Stimulated activated CD8-positive, alpha-beta memory T cell treated with anti-CD3 and anti-CD28 coated beads, Interleukin-7, amount 100 ng/mL, for 48 hours (primary cell): Measurements from ENCODE around the gene HHIPL1.

Source experiments
- DNase-seq, 2 donors: peaks; one replicate each; pipeline ENCODE4 v3.0.0-alpha.2; 2020; ENCODE audit warnings: low read depth in 1 of 2; ENCODE audit errors: extremely low read depth in 1 of 2

Gene HHIPL1

DNA sequence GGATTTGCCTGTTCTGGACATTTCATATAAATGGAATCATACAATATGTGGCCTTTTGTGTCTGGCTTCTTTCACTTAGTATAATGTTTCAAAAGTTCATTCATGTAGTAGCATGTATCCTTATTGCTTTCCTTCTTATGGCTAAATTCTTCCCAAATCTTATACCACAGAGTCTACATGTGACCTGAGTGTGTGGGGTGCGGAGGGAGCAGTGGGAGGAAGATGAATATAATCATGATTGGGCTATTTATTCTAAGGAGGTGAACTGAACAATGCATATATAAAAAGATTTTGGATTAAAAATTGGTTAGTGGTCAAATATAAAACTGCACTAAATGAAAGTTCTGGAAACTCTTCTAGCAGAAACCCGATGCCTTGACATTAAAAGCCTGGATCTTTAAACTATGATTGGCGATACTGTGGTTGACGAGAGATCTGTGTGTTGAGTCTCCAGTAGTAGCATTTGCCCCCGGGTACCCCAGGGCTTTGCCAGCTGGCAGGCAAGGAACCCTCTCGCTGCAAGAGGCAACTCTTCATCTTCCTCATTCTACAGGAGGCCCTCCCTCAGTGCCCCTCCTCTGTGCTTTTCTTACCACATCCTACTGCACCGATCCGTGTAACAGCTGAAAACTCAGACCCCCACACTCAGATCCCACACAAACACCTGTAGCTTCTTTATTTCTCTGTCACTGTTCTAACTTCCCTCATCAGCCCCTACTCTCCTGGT is 41.8 kb downstream of the HHIPL1 start:
- DNase-seq: no peak

DNA sequence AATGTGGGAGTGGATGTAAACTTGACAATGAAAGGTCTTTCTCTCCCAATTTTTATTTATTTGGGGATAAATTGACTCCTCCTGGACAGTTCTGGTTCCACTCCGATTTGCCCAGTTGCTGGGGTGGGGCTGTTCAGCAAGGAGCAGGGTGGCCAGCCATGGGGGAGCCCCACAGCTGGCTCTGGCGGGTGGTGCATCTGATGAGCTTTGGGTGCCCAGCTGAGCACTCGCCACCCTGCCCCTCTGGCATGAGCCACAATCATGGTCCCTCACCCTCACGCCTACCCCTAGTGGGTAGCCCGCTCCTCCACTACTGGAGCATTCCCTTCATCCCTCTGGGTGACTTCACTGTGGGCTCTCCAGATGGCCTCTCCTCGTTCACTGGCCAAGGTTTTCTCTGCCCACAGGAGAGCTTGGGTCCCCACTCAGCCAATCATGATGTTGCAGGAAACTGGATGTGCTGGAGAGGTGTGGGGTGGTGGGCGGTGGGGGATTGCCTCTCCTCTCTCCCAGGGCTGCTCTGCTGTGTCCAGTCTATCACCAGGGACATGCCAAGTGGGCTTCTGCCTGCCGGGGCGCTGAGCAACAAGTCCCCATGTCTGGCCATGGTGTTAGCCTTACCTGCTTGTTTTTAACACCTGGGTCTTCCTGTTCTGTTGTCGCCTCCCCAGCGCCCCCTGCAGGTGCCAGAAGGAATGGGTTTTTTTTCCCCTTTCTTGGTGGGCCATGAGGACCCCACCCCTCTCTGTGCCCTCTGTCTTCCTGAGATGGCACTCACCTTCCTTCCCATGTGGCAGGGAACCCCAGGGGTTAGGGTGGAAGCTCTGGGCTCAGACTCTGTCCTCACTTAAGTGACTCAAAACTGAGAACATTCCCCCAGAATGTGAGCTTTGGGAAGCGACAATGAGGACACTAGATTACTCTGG is 42.6 kb downstream of the HHIPL1 start:
- DNase-seq: no peak

DNA sequence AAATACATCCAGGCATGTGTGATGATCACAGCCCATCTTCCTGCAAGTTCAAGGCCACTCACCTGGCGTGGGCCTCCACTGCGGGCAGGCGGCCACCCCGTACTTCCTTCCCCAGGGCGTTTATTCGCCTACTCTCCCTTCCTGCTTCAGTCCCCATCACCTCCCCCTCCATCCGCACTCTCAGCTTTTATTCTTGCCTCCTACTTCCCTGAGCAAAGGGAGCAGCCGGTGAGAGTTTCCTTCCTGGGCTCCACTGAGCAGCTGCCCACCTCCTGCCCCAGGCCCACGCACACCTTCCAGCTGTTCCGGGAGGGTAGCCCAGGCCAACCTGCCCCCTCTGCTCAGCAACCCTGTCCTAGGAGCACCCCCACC is 43.3 kb downstream of the HHIPL1 start:
- DNase-seq: no peak

DNA sequence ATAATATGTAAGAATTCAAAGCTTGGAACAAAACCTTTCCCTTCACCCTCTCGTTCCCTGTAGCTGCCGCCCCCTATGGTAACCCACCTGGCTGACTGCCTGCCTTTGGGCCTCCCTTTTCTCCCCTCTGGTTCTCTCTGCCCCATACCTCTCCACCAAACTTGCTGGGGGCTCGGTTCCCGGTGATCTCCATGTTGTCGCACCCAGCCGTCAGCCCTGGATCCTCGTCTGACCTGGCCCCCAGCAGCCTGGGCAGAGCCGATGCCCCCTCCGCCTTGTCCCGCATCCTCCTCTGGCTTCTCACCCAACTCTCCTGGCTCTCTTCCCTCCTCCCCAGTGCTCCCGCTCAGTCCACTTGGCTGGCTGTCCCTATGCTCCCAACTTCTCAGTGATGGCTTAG is 43.7 kb downstream of the HHIPL1 start:
- DNase-seq: no peak

DNA sequence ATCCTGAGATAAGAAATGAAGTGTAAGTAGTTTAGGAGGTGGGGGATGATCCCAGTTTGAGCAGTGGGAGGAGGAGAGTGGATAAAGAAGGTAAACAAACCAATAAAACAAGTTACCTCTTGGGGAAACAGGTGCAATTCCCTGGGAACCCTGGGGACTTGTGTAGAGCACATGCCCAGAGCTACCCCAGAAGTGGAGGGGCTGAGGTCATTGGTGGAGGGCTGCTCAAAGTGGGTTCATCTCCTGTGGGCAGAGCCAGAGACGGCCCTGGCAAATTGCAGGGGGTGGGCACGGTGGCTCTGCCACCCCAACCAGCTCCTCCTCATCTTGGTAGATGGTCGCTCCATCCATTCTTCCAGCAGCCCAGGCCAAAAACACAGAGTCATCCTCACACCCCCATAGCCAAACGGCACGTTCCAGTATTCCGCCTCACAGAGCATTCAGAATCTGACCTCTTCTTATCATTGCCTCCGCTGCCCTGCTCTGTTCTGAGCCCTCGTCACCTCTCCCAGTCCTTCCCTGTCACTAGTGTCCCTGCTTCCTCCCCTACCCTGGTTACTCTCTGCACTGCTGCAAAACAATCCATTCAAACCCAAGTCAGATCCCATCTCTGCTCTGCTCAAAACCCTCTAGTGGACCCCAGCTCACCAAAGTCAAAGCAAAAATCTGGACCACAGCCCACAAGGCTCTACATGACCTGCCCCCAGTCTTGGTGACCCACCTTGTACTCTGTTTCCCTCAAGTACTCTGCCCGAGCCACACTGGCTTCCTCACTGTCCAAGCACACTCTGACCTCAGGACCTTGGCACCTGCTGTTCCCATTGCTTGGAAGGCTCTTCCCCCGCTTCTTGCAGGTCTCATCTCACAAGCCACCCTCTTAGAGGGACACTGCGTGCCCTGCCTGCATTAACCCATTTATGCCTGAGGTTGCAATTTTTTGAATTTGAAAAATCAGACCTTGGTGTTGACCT is 44.6 kb downstream of the HHIPL1 start:
- no peak for DNase-seq

DNA sequence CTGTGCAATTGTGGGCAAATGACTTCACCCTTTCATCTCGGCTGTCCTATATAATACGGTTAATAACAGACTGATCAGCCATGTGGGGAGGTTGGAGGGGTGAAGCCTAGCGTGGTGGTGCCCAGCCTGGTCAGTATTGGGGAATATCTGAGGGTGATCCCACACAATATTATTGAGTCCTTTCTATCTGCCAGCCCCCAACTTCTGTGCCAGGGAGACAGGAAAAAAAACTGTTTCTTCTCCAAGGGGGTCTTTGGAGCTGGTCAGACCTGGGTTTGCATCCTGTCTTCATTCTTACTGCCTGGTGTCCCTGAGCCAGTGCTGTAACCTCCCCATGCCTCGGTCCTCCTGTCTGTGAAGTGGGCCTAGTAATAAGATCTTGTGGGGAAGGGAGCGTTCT is 45.7 kb downstream of the HHIPL1 start:
- DNase-seq: no peak

DNA sequence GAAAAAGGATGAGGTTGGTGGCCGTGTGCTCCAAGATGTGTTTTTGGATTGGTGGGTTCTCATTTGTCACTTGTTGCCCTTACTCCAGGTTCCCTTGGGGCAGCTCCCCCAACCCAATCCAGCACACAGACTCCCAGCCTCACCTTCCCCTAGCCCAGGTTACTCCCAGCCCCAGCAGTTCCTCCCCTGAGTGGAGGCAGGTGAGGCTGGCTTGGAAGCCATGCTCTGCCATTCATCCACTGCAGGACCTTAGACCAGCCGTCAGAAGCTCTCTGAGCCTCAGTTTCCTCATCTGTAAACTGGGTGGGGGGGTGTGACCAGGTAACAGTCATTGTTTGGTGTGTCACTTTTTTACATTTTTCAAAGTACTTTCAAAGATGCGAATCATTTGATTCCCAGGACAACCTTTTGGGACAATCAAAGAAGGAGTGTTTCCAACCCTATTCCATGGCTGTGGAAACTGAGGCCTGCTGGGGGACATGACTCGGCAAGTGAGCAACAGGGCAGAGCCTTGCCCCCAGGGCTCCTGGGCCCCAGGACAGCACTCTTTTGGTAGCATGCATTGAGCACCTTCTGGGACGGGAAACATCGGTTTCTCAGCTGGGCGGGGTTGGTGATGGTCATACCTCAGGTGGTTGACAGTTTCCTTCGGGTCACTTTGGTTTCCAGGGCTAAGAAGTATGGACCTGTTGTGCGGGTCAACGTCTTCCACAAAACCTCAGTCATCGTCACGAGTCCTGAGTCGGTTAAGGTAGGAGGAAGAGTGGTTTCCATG is 46.4 kb downstream of the HHIPL1 start:
- no peak for DNase-seq

DNA sequence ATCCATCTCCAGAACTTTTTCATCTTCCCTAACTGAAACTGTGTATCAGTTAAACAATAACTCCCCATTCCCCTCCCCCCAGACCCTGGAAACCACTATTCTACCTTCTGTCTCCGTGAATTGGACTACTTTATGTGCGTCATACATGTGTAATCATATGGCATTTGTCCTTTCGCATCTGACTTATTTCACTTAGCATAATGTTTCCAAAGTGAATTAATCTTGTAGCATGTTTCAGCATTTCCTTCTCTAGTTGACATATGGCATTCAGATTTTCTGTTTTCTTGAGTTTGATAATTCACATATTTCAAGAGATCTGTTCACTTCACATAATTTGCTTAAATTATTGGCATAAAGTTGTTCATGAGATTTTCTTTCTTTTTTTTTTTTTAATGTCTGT is 49.0 kb downstream of the HHIPL1 start:
- no peak for DNase-seq

DNA sequence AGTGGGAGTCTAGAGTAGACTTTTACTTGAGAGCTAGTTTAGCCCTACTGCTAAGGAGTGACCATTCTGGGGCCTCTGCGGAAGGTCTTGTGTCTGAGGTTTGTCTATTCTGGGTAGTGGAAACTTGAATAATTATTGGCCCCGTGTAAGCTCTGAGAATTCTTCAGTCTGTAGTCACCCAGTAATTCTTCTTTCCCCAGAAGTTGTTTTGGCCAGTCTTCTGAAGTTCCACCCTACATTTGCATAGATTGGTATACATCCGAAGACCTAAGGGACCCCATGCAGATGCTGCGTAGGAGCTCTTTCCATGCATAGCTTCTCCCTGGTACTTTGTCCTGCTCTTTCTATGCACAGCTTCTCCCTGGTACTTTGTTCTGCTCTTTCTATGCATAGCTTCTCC is 52.0 kb downstream of the HHIPL1 start:
- DNase-seq: no peak

DNA sequence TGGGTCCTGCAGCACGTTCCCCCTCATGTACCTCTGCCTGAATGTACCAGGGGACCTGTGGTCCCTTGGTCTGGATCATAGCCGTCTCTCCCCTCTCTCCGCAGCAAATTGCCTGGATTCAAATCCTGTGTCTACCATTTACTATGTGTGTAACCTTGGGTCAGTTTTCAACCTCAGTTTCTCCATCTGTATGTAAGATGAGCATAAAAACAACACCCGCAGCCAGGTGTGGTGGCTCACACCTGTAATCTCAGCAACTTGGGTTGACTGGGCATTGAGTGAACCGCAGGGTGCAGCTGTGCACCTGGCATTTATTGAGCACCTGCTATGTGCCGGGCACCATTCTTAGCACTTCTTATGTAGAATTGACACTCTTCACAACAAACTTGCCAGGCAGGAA is 53.3 kb downstream of the HHIPL1 start:
- no peak for DNase-seq

DNA sequence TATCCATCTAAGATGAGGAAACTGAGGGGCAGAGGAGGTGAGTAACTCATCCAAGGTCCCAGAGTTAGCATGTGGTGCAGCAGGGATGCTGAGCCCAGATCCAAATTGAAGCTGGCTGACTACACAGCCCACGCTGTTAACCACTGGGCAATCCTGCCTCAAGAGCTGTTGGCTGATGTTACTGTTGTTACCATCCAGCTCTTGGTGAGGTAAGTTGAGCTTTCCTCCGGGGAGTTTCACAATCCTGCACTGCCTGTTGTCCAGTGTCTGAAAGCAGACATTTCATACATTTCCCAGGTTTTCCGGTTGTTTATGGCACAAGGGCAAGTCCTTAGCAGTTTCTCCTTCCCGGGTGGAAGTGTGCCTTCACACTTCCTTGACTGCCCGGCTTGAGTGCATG is 53.7 kb downstream of the HHIPL1 start:
- DNase-seq: no peak

DNA sequence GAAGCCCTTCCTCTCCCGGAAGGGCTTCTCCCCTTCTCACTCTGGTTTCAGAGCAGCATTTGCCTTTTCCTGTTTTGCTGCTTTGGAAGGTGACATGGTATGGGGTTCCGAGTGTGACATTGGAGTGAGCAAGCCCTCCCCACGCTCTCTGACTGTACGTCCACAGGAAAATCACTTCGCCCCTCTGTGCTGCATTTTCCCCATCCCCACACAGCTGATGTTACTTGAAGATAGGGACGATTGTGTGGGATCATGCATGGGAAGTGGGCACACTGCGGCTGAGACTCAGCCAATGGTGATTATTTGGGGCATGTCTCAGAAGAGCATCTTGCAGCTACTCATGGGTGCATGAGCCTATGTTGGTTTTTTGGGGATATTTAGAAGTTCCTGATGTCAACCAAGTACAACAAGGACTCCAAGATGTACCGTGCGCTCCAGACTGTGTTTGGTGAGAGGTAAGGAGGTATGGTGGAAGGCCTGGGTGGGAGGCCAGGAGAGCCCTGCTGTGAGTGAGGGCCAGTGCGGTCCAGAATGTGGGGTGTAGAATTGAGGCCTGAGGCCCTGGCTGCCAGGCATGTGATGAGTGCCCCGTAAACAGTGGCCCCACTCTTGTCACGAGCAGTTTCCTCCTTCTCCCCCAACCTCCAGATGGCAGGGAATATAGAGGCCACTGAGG is 54.3 kb downstream of the HHIPL1 start:
- DNase-seq: no peak

DNA sequence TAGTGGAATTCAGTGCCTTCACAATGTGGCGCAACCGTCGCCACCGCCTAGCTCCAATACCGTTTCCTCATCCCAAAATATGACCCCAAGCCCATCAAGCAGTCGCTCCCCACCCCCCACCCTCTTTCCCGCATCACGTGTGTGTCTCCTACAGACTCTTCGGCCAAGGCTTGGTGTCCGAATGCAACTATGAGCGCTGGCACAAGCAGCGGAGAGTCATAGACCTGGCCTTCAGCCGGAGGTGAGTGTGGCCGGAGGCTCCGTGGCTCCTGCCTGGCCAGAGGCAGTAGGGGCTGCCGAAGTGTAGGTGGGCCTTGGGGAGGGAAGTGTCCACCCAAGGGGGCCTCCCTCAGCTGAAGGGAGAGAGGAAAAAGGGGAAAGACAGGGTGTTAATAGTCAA is 54.9 kb downstream of the HHIPL1 start:
- DNase-seq: no peak

DNA sequence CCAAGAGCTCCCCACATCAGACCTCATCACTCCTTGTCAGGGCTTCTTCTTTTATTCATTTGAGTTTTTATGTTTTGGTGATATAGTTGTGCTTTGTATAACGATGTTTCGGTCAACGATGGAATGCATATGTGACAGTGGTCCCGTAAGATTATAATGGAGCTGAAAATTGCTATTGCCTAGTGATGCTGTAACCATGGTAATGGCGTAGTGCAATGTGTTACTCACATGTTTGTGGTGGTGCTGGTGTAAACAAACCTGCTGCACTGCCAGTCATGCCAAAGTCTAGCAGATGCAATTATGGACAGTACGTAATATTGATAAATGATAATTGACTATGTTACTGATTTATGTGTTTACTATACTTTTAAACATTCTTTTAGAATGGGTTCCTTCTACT is 55.5 kb downstream of the HHIPL1 start:
- no peak for DNase-seq

DNA sequence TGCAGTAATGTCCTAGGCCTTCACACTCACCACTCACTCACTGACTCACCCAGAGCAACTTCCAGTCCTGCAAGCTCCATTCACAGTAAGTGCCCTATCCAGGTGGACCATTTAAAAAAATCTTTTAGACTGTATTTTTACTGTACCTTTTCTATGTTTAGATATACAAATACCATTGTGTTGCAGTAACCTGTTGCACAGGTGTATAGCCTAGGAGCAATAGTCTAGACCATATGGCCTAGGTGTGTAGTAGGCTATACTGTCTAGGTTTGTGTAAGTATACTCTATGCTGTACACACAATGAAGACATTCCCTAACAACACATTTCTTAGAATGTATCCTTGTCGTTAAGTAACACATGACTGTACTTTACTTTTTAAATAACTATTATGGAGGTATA is 56.3 kb downstream of the HHIPL1 start:
- DNase-seq: no peak

DNA sequence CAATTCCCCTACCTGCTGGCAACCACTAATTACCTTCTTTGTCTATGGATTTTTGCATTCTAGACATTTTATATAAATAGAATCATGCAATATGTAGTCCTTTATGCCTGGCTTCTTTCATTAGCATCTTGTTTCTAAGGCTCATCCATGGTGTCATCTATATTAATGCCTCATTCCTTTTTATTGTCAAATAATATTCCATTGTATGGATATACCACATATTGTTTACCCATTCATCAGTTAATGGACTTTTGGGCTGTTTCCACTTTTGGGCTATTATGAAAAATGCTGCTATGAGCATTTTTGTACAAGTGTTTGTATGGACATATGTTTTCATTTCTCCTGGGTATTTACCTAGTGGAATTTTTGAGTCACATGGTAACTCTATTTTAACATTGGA is 57.2 kb downstream of the HHIPL1 start:
- no peak for DNase-seq

DNA sequence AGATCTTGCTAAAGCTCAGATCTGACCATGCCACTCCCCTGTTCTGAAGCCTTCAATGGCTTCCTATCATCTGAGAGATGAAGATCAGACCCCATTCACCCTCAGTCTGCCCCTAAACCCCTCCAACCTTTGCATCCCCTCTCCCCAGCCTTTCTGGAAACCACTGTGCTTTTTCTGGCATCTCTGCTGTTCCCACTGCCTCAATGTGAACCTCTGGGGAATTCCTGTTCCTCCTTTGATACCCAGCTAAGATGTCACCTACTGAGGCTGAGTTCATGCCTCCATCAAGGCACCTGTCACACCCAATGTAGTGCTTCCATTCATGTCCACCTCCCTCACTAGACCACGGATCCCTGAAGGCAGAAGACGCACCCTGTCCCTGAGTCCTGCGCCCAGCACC is 58.5 kb downstream of the HHIPL1 start:
- no peak for DNase-seq

DNA sequence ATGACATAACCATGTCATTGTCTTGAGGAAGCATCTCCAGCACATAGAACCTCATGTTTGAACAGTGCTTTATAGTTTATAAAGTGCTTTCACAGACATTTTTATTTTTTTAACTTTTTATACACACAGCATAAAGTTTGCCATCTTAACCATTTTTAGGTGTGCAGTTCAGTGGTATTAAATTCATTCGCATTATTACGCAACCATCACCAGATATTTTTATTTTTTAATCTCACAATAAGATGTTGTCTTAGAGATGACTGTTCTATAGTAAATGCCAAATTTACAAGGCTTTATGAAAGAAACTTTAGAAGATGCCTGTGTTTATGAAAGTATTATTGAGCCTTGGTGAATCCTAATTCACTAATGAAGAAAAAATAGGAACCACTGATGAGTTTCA is 59.1 kb downstream of the HHIPL1 start:
- no peak for DNase-seq

DNA sequence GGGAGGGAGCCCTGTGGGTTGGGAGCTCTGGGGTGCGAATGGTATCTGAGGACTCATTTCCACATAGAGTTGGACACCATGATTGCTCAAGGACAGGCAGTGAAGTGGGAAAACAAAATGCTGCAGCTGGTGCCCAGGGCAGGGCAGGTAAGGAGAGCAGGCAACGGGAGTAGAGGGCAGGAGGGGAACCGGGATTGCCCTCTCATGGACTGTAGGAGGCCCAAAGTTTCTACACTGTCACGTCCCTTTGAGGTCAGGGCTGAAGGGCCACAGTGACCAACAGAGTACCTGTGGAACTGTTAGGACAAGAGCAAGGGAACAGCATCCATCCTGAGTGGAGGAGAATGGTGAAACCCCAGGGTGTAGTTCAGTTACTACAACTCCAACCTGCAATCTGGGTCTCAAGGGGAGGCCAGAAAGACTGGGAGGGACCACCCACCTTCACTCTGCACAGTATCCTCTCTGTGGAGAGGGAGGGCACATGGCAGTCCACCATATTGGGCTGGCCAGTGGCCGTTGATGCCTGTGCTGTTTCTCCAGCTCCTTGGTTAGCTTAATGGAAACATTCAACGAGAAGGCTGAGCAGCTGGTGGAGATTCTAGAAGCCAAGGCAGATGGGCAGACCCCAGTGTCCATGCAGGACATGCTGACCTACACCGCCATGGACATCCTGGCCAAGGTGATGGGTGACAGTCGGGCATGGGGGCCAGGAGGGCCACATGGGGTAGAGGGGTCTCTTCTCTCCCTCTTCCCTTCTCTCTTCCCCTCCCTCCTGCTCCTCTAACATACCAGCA is 61.4 kb downstream of the HHIPL1 start:
- no peak for DNase-seq
